K562 treated with DMSO at 1 percent for 4 hours (cell line): ENCODE data around the gene HSD17B1. TPM values are rescaled to one million over a fixed set of nuclear protein-coding genes. Genes with fewer than 3 reads are reported as not detected.

Source experiments
- total RNA-seq: library from RNA; unstranded; fragments of 300-600 nt; gene quantifications from 2 replicates; pipeline ENCODE4 v1.2.3, GENCODE V29; 2022; ENCODE audit not compliant: insufficient read depth

The HSD17B1 gene, protein sequence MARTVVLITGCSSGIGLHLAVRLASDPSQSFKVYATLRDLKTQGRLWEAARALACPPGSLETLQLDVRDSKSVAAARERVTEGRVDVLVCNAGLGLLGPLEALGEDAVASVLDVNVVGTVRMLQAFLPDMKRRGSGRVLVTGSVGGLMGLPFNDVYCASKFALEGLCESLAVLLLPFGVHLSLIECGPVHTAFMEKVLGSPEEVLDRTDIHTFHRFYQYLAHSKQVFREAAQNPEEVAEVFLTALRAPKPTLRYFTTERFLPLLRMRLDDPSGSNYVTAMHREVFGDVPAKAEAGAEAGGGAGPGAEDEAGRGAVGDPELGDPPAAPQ
- total RNA-seq: 7.7 and 8.1 TPM in 2 replicates

DNA sequence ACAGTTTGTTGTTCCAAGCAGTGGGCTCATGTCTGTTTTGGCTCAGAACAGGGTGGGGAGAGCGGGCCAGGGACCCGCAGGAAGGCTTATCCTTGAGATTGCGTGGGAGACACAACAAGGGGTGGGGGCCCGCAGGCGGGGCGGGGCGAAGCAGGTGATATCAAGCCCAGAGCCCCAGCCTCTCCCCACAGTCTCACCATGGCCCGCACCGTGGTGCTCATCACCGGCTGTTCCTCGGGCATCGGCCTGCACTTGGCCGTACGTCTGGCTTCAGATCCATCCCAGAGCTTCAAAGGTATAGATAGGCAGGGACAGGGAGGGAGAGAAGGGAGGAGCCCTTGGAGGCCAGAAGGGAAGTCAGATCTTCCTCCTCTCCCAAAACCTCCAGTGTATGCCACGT, at the start of gene HSD17B1:
Gene HSD17B1, plus strand, starts transcription at position 188 of the 400 bp plus-strand sequence. Its CDS starts 11 bp downstream, at position 199.

GRCh38 chr17:42536048-42536371, 16.7 kb upstream of the HSD17B1 start, which contains the start of gene NAGLU:
TSS of gene NAGLU (plus strand) at chr17:42536241. CDS start at chr17:42536273, 32 bp downstream.

DNA sequence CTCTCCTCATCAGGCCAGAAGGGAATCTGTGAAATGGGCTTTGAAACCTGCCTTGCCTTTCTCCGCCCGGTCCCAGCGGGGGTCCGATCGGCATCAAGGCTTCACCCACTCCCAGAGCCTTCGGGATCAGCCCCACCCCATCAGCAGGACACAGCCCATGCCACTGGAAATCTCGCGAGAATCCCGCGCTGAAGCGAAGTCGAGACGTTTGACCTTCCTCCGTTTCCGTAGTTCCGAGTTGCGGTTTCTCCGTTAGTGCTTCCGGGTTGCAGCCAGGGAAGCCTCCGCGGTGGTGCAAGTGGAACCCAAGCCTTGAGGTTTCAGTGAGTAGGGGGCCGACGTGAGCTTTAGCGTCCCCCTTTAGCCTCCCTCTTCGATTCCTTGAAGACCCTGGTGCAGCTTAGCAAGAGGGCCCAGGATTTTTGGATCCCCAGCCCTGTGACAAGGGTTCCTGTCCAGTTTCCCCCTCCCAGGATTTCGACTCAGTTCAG, 9.2 kb downstream of the HSD17B1 start, which contains the start of gene COASY:
Gene COASY, plus strand, starts transcription at position 252 of the 491 bp plus-strand sequence. CDS start 475 bp downstream, outside the sequence.

DNA sequence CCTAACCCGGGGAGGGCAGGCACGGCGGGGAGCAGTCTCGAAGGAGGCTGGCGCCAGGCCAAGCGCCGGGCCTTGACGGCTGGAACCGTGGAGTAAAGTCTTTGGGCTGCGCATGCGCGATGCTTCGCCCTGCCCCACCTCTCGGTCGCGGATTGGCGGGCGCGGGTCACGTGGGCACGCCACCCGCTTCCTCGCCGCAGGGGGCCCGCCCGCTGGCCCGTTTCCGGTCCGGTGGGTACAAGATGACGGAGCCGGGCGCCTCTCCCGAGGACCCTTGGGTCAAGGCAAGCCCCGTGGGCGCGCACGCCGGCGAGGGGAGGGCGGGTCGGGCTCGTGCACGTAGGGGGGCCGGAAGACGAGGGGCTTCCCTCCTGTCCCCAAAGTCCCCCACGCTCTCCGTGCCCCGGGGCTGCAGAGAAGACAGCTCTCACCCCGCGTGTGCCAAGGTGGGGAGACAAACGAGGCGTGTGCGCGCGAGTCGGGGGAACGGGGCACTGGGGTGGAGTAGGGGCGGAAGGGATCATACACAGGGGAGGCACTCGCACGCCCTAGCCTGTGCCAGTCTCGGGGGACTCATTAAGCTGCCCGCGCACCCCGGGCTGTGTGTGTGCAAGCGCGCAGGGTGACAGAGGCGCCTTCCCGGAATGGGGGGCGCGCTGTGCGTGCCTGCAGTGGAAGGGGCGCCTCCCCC, 14.3 kb downstream of the HSD17B1 start, which contains the start of gene MLX:
Gene MLX, plus strand, starts transcription at position 218 of the 691 bp plus-strand sequence. Its CDS starts 25 bp downstream, at position 243.

GRCh38 chr17:42577532-42578281, 25.0 kb downstream of the HSD17B1 start, which contains the start of gene PSMC3IP:
TSS of gene PSMC3IP (minus strand) at chr17:42577729. CDS start at chr17:42577686, 43 bp downstream.

Other genes starting within 250 kb of the HSD17B1 start
- gene STAT3, start 164.5 kb upstream of the HSD17B1 start, total RNA-seq: 75.1 and 79.1 TPM in 2 replicates
- 71.3 and 82.9 TPM in 2 replicates for gene CAVIN1, start 129.7 kb upstream of the HSD17B1 start, total RNA-seq
- 52.6 and 60.6 TPM in 2 replicates for gene ATP6V0A1, start 94.0 kb upstream of the HSD17B1 start, total RNA-seq
- gene NAGLU, start 16.7 kb upstream of the HSD17B1 start, total RNA-seq: 13.2 and 16.3 TPM in 2 replicates
- gene COASY, start 9.2 kb downstream of the HSD17B1 start, total RNA-seq: 109 and 140 TPM in 2 replicates
- 31.3 and 35.0 TPM in 2 replicates for gene MLX, start 14.2 kb downstream of the HSD17B1 start, total RNA-seq
- gene PSMC3IP, start 24.8 kb downstream of the HSD17B1 start, total RNA-seq: 52.8 and 68.2 TPM in 2 replicates
- 19.3 and 21.9 TPM in 2 replicates for gene RETREG3, start 56.5 kb downstream of the HSD17B1 start, total RNA-seq
- 113 and 129 TPM in 2 replicates for gene TUBG1, start 56.8 kb downstream of the HSD17B1 start, total RNA-seq
- gene TUBG2, start 106.4 kb downstream of the HSD17B1 start, total RNA-seq: not detected in 2 replicates
- 32.9 and 42.6 TPM in 2 replicates for gene PLEKHH3, start 124.1 kb downstream of the HSD17B1 start, total RNA-seq
- 7.6 and 9.2 TPM in 2 replicates for gene CCR10, start 128.9 kb downstream of the HSD17B1 start, total RNA-seq
- gene CNTNAP1, start 129.6 kb downstream of the HSD17B1 start, total RNA-seq: 1.3 and 3.1 TPM in 2 replicates
- 17.7 and 17.9 TPM in 2 replicates for gene EZH1, start 192.1 kb downstream of the HSD17B1 start, total RNA-seq
- not detected in 2 replicates for gene RAMP2, start 208.3 kb downstream of the HSD17B1 start, total RNA-seq
- gene VPS25, start 220.5 kb downstream of the HSD17B1 start, total RNA-seq: 93.6 and 122 TPM in 2 replicates
- gene WNK4, start 227.7 kb downstream of the HSD17B1 start, total RNA-seq: 5.5 and 14.0 TPM in 2 replicates
- gene COA3, start 245.8 kb downstream of the HSD17B1 start, total RNA-seq: 45.6 and 46.7 TPM in 2 replicates
- gene CNTD1, start 245.9 kb downstream of the HSD17B1 start, total RNA-seq: not detected in 2 replicates